ENCODE data around the gene XPNPEP1.

DNA sequence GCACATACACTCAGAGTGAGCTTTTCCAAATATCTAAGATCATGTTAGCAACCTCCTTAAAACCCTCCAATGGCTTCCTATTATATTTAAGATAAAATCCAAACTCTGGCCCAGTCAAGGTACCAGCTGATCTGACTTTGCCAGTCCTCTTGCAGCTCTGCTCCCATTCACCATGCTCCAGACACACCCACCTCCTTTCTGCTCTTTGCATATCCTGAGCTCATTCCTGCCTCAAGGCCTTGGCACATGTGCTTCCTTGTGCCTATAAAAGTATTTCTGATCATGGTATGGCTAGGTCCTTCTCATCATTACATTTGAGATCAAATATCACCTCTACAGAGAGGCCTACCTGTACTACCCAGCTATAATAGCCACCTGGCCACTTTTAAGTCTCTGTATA lies 27.5 kb downstream of the XPNPEP1 start:
- TF ChIP-seq CTCF (IDR thresholded peaks at IDR 0.05; ENCODE audit: low read depth, low read length) = no peak
- TF ChIP-seq EZH2phosphoT487 (IDR thresholded peaks at IDR 0.05; ENCODE audit: low read depth) = no peak
